ENCODE data around the gene CHMP5. TPM values are rescaled to one million over a fixed set of nuclear protein-coding genes. Genes with fewer than 3 reads are reported as not detected.

Gene CHMP5
- polyA plus RNA-seq, 3 donors = 105 to 129 (median 106) TPM

- no peak for DNase-seq (ENCODE audit: extremely low read depth in 1 of 11, low read depth in 9 of 11, low spot score in 4 of 11)
These were observed 4.5 kb upstream of the CHMP5 start for GRCh38 chr9:33260372-33260771.

GRCh38 chr9:33263131-33264002 lies 1.5 kb upstream of the CHMP5 start:
- peak in 5 of 11 donors; percentile 5 to 14 (median 9) for DNase-seq (ENCODE audit: extremely low read depth in 1 of 11, low read depth in 9 of 11, low spot score in 4 of 11)

GRCh38 chr9:33264003-33264472 lies 811 bp upstream of the CHMP5 start:
- DNase-seq (ENCODE audit: extremely low read depth in 1 of 11, low read depth in 9 of 11, low spot score in 4 of 11) = peak in 6 of 11 donors; percentile 18 to 45 (median 26)

GRCh38 chr9:33265211-33265865 lies 489 bp downstream of the CHMP5 start:
- DNase-seq (ENCODE audit: extremely low read depth in 1 of 11, low read depth in 9 of 11, low spot score in 4 of 11) = no peak

GRCh38 chr9:33267151-33267767 lies 2.4 kb downstream of the CHMP5 start:
- no peak for DNase-seq (ENCODE audit: extremely low read depth in 1 of 11, low read depth in 9 of 11, low spot score in 4 of 11)

- no peak for DNase-seq (ENCODE audit: extremely low read depth in 1 of 11, low read depth in 9 of 11, low spot score in 4 of 11)
These were observed 5.3 kb downstream of the CHMP5 start for GRCh38 chr9:33270146-33270545.

GRCh38 chr9:33272061-33272460 lies 7.2 kb downstream of the CHMP5 start:
- DNase-seq (ENCODE audit: extremely low read depth in 1 of 11, low read depth in 9 of 11, low spot score in 4 of 11) = no peak

- no peak for DNase-seq (ENCODE audit: extremely low read depth in 1 of 11, low read depth in 9 of 11, low spot score in 4 of 11)
These were observed 8.6 kb downstream of the CHMP5 start for GRCh38 chr9:33273266-33273971.

- no peak for DNase-seq (ENCODE audit: extremely low read depth in 1 of 11, low read depth in 9 of 11, low spot score in 4 of 11)
These were observed 9.1 kb downstream of the CHMP5 start for GRCh38 chr9:33273972-33274328.

- no peak for DNase-seq (ENCODE audit: extremely low read depth in 1 of 11, low read depth in 9 of 11, low spot score in 4 of 11)
These were observed 12.6 kb downstream of the CHMP5 start for GRCh38 chr9:33277484-33277883.

GRCh38 chr9:33285502-33285901 lies 20.7 kb downstream of the CHMP5 start:
- DNase-seq (ENCODE audit: extremely low read depth in 1 of 11, low read depth in 9 of 11, low spot score in 4 of 11) = no peak

GRCh38 chr9:33287087-33287490 lies 22.2 kb downstream of the CHMP5 start:
- DNase-seq (ENCODE audit: extremely low read depth in 1 of 11, low read depth in 9 of 11, low spot score in 4 of 11) = peak in 5 of 11 donors; percentile 22 to 41 (median 23)

GRCh38 chr9:33288235-33288634 lies 23.4 kb downstream of the CHMP5 start:
- DNase-seq (ENCODE audit: extremely low read depth in 1 of 11, low read depth in 9 of 11, low spot score in 4 of 11) = no peak

GRCh38 chr9:33288828-33289483 lies 24.1 kb downstream of the CHMP5 start:
- DNase-seq (ENCODE audit: extremely low read depth in 1 of 11, low read depth in 9 of 11, low spot score in 4 of 11) = no peak

GRCh38 chr9:33289496-33289895 lies 24.6 kb downstream of the CHMP5 start:
- peak in 1 of 11 donors; percentile 8 for DNase-seq (ENCODE audit: extremely low read depth in 1 of 11, low read depth in 9 of 11, low spot score in 4 of 11)

GRCh38 chr9:33289936-33290246 lies 25.0 kb downstream of the CHMP5 start:
- no peak for DNase-seq (ENCODE audit: extremely low read depth in 1 of 11, low read depth in 9 of 11, low spot score in 4 of 11)

GRCh38 chr9:33290247-33291030 lies 25.6 kb downstream of the CHMP5 start, which contains the start of gene NFX1:
Gene NFX1 (plus strand): TSS chr9:33290516. CDS start chr9:33290573, 57 bp downstream.
- peak; percentile 94 to 99 (median 98) for DNase-seq (ENCODE audit: extremely low read depth in 1 of 11, low read depth in 9 of 11, low spot score in 4 of 11)

GRCh38 chr9:33291031-33291397 lies 26.2 kb downstream of the CHMP5 start:
- peak in 4 of 11 donors; percentile 1 to 17 (median 8) for DNase-seq (ENCODE audit: extremely low read depth in 1 of 11, low read depth in 9 of 11, low spot score in 4 of 11)
